PFSK-1 (cell line): ENCODE results near the gene TARDBP.

Experiments used
- FOXP2 ChIP-seq: optimal IDR thresholded peaks from 2 replicates; pipeline ENCODE3; 2011; ENCODE audit warnings: borderline replicate concordance, control low read depth, inconsistent platforms; ENCODE audit not compliant: insufficient read depth; ENCODE audit errors: extremely low read length, extremely low read depth
- POLR2AphosphoS5 ChIP-seq: IDR thresholded peaks from 2 replicates; pipeline ENCODE4 v1.6.1; 2012; ENCODE audit warnings: low read depth, mild to moderate bottlenecking, control low read depth, low read length, moderate library complexity
- REST ChIP-seq, 2 experiments: IDR thresholded peaks; 2 replicates each; pipeline versions ENCODE4 v1.6.1 to v1.8.0; 2011 to 2012; ENCODE audit warnings: low read depth in 2 of 2, low read length in 2 of 2, control low read depth in 1 of 2, inconsistent platforms in 1 of 2, mild to moderate bottlenecking in 1 of 2, moderate library complexity in 1 of 2; ENCODE audit not compliant: insufficient read depth in 1 of 2
- SIN3A ChIP-seq: IDR thresholded peaks from 2 replicates; pipeline ENCODE4 v1.6.1; 2012; ENCODE audit warnings: mild to moderate bottlenecking, low read length, moderate library complexity, borderline replicate concordance; ENCODE audit not compliant: insufficient read depth
- TAF1 ChIP-seq: IDR thresholded peaks from 2 replicates; pipeline ENCODE4 v1.6.1; 2012; ENCODE audit warnings: low read length, control low read depth, borderline replicate concordance; ENCODE audit not compliant: insufficient read depth

The TARDBP gene

GRCh38 chr1:10978719-10979118 is 33.7 kb upstream of the TARDBP start:
- TF ChIP-seq SIN3A (no peak), FOXP2 (no peak), REST (IDR thresholded peaks at IDR 0.05; ENCODE audit: insufficient read depth in 1 of 2, low read depth in 2 of 2, low read length in 2 of 2) (no peak), POLR2AphosphoS5 (no peak), TAF1 (no peak)

- TF ChIP-seq FOXP2 (no peak), TAF1 (no peak), POLR2AphosphoS5 (no peak), SIN3A (no peak), REST (IDR thresholded peaks at IDR 0.05; ENCODE audit: insufficient read depth in 1 of 2, low read depth in 2 of 2, low read length in 2 of 2) (no peak)
These were observed 33.0 kb upstream of the TARDBP start for GRCh38 chr1:10979483-10979920.

- no peak for TF ChIP-seq FOXP2
- TF ChIP-seq POLR2AphosphoS5 = no peak
- TF ChIP-seq REST (IDR thresholded peaks at IDR 0.05; ENCODE audit: insufficient read depth in 1 of 2, low read depth in 2 of 2, low read length in 2 of 2) = no peak
- no peak for TF ChIP-seq TAF1
- TF ChIP-seq SIN3A = no peak
These were observed 32.3 kb upstream of the TARDBP start for GRCh38 chr1:10980094-10980577.

- TF ChIP-seq FOXP2 (no peak), REST (IDR thresholded peaks at IDR 0.05; ENCODE audit: insufficient read depth in 1 of 2, low read depth in 2 of 2, low read length in 2 of 2) (no peak), TAF1 (no peak), POLR2AphosphoS5 (no peak), SIN3A (no peak)
These were observed 31.4 kb upstream of the TARDBP start for GRCh38 chr1:10980841-10981727.
